Adrenal gland (tissue), 12 donors: ENCODE data around the gene FAM98C. TPM values are rescaled to one million over a fixed set of nuclear protein-coding genes. Genes with fewer than 3 reads are reported as not detected.

ENCODE experiments used
- DNase-seq, 7 donors: peaks; one replicate each; pipeline ENCODE4 v3.0.0-alpha.2; 2019 to 2020
- H3K27ac ChIP-seq, 5 donors: fragments of 200-600 bp; sonication (generic) in 4 of 5; 1 replicate in 3 of 5; 2 replicates in 2 of 5; pipeline versions ENCODE4 v1.5.1 to v1.8.0; 2016 to 2020; ENCODE audit warnings: mild to moderate bottlenecking in 1 of 5
- H3K27me3 ChIP-seq: fragments of 200-600 bp; 2 replicates; pipeline ENCODE4 v1.8.0; 2021
- H3K36me3 ChIP-seq, 2 donors: fragments of 200-600 bp; replicated peaks in 1 of 2; 1 replicate in 1 of 2; 2 replicates in 1 of 2; pipeline versions ENCODE4 v1.5.1 to v1.8.0; 2018 to 2022
- H3K4me1 ChIP-seq, 2 donors: fragments of 200-600 bp; replicated peaks in 1 of 2; 1 replicate in 1 of 2; 2 replicates in 1 of 2; pipeline versions ENCODE4 v1.5.1 to v1.8.0; 2018 to 2021
- H3K4me3 ChIP-seq, 4 donors: fragments of 200-600 bp; sonication (generic) in 3 of 4; one replicate each; pipeline ENCODE4 v1.5.1; 2016 to 2018
- H3K9me3 ChIP-seq, 3 donors: fragments of 200-600 bp; sonication (generic) in 1 of 3; replicated peaks in 1 of 3; 1 replicate in 2 of 3; 2 replicates in 1 of 3; pipeline versions ENCODE4 v1.5.1 to v1.8.0; 2016 to 2021
- POLR2A ChIP-seq, 2 donors: fragments of 450-650 bp; IDR thresholded peaks; one replicate each; pipeline ENCODE4 v1.6.1; 2017; ENCODE audit warnings: antibody characterized with exemption in 2 of 2, mild to moderate bottlenecking in 2 of 2, moderate library complexity in 1 of 2
- WGBS, 4 donors: extraction: QIAGEN DNeasy Blood & Tissue Kit in 2 of 4; methylation state at CpG; one replicate each; pipeline versions ENCODE4 v1.1.5 to v1.1.7; 2013 to 2017; 5-methylcytosine and 5-hydroxymethylcytosine counted together
- intact Hi-C, 2 donors: fragments of 100-400 bp; cut with DNase I; formaldehyde crosslinking; loops; one replicate each; pipeline versions ENCODE4 v1.14.1 to v1.15.0; 2022 to 2023
- polyA plus RNA-seq, 3 donors: library from polyadenylated mRNA; stranded (reverse); fragments of 200-250 nt in 2 of 3; fragments of 350-450 nt in 1 of 3; fragmentation: Illumina TruSeq in 1 of 3; extraction: RNeasy Lipid Tissue Mini Kit (QIAGEN cat#74804) in 1 of 3; gene quantifications; one replicate each; pipeline ENCODE4 v1.2.3, GENCODE V29; 2013 to 2014
- total RNA-seq, 9 donors: library from RNA; depleted of rRNA in 4 of 9; stranded (reverse); fragments of >200 nt in 4 of 9; fragments of 120-200 nt in 1 of 9; fragmentation: NEBNext Ultra II Directional in 1 of 9; extraction: Animal tissue kit (Norgen Biotek cat#: 25700) in 1 of 9; gene quantifications; one replicate each; pipeline versions ENCODE4 v1.1.0 to v1.2.4, GENCODE V29; 2013 to 2023
- TF ChIP-seq, protein P1 (sequence below), 6 experiments: fragments of 450-650 bp in 4 of 6; fragments of 200-600 bp in 2 of 6; sonication (generic) in 1 of 6; IDR thresholded peaks; 1 replicate in 5 of 6; 2 replicates in 1 of 6; pipeline versions ENCODE4 v1.5.1 to v1.8.0; 2016 to 2021; ENCODE audit warnings: antibody characterized with exemption in 6 of 6, mild to moderate bottlenecking in 2 of 6, moderate library complexity in 1 of 6
- donor health status: healthy with polysubstance abuse.
- donor health status: Bipolar disorder and iron deficiency.
- donor health status: DM: yes; HTN: yes; CAD: no.
- donor health status: DM: no; HTN: no; CAD: no.
- donor health status: DM: no; HTN: no; CAD: no.
- donor health status: DM: yes; HTN: yes; CAD: no.

The FAM98C gene
- total and polyA plus RNA-seq, 12 donors = 5.3 to 33.5 (median 17.0) TPM

DNA sequence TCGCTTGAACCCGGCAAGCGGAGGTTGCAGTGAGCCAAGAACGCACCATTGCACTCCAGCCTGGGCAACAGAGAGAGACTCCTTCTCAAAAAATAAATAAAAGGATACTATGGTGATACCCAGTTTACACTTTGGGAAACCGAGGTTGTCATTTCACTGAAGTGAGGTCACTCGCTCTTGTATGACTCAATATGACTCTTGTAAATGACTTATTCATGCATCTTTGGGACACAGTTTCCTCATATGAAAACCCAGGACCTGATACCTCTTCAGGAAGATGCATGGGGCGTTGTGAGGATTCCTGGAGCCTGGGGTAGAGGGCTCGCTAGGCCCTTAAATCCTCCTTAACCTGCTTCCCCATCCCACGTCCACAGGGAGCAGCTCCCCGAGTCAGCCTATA is 24.0 kb upstream of the FAM98C start:
- intact Hi-C loops = no loop called here
- DNase-seq = no peak
- 92 to 97% (median 95%) methylated on average over 6 to 10 of the region's 10 CpGs for WGBS, 4 donors
- no peaks in the 10 kb centered on the region for H3K27me3 ChIP-seq
- no peaks in the 10 kb centered on the region for H3K9me3 ChIP-seq
- no peak for TF ChIP-seq POLR2A (IDR thresholded peaks at IDR 0.05)
- TF ChIP-seq, protein P1, sequence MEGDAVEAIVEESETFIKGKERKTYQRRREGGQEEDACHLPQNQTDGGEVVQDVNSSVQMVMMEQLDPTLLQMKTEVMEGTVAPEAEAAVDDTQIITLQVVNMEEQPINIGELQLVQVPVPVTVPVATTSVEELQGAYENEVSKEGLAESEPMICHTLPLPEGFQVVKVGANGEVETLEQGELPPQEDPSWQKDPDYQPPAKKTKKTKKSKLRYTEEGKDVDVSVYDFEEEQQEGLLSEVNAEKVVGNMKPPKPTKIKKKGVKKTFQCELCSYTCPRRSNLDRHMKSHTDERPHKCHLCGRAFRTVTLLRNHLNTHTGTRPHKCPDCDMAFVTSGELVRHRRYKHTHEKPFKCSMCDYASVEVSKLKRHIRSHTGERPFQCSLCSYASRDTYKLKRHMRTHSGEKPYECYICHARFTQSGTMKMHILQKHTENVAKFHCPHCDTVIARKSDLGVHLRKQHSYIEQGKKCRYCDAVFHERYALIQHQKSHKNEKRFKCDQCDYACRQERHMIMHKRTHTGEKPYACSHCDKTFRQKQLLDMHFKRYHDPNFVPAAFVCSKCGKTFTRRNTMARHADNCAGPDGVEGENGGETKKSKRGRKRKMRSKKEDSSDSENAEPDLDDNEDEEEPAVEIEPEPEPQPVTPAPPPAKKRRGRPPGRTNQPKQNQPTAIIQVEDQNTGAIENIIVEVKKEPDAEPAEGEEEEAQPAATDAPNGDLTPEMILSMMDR (IDR thresholded peaks at IDR 0.05) = no peak
- no peak overlapping the region for H3K27ac ChIP-seq
- peaks cover 13 to 21% of the 10 kb centered on the region in 2 donors for H3K4me1 ChIP-seq
- H3K4me3 ChIP-seq = no peak overlapping the region
- H3K36me3 ChIP-seq = peaks cover 0 to 55% of the 10 kb centered on the region in 2 donors

DNA sequence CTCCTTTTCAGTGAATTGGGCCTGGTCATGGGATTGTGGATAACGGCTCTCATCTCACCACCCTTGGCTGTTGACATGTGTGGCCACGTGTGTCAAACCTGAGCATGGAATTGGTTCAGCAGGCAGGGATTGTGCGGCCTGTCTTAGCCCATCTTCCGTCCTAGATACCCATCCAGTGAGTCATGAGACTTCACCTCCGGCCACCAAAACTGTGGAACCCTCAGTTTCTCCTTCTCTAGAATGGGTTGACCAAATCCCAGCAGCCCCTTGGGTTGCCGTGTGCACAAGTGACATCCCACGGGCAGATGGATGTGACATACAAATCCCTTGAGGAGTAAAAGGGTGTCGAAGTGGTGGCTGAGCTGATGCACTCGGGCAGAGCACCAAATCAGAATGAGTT is 21.8 kb upstream of the FAM98C start:
- no peak overlapping the region for H3K27ac ChIP-seq
- H3K36me3 ChIP-seq = peaks cover 0 to 57% of the 10 kb centered on the region in 2 donors
- no peak overlapping the region for H3K4me3 ChIP-seq
- H3K27me3 ChIP-seq = no peaks in the 10 kb centered on the region
- H3K4me1 ChIP-seq = peaks cover 2 to 10% of the 10 kb centered on the region in 2 donors
- WGBS, 4 donors = 90 to 96% (median 91%) methylated on average over 9 of the region's 9 CpGs
- no peaks in the 10 kb centered on the region for H3K9me3 ChIP-seq
- intact Hi-C loops = no loop called here
- TF ChIP-seq, protein P1 (IDR thresholded peaks at IDR 0.05) = no peak
- DNase-seq = no peak

DNA sequence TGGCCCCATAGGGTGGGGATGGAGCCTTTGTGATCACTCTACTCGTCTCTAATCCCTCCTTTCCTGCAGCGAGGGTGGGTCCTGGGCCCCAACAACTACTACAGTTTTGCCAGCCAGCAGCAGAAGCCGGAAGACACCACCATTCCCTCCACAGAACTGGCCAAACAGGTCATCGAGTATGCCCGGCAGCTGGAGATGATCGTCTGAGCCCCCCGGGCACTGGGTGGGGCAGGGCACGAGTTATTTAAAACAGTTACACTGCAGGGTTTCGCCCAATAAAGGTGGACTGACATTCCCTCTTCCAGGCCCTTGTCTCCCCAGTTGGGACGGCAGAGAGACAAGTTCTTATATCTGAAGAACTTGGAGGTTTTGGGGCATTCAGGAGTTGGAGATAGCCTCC is 19.7 kb upstream of the FAM98C start:
- Histone ChIP-seq H3K27ac (no peak overlapping the region), H3K4me1 (peaks cover 14 to 20% of the 10 kb centered on the region in 2 donors), H3K36me3 (peaks cover 0 to 51% of the 10 kb centered on the region in 2 donors), H3K9me3 (no peaks in the 10 kb centered on the region), H3K4me3 (no peak overlapping the region), H3K27me3 (no peaks in the 10 kb centered on the region)
- TF ChIP-seq POLR2A (IDR thresholded peaks at IDR 0.05) = no peak
- TF ChIP-seq, protein P1 (IDR thresholded peaks at IDR 0.05) = no peak
- no peak for DNase-seq
- 90 to 93% (median 92%) methylated on average over 7 to 10 of the region's 10 CpGs for WGBS, 4 donors
- intact Hi-C loops = no loop called here

DNA sequence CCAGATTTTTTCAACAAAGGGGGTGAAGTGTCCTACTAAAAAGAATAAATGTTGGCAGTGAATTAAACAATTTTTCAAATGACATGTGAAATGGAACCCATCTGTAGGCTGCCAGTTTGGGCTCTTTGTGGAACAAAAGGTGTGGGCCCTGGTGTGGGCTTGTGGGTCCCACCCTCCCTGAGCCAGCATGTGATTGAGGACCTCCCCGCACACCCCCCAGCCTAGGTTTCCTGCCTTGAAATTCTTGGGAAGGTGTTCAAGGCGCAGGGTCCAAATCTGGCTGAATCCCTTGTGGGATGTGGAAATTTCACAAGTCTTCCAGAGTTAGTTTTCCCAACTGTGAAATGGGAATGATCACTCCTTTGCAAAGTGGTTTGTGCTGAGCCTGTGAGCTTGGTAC is 19.1 kb upstream of the FAM98C start:
- peaks cover 0 to 49% of the 10 kb centered on the region in 2 donors for H3K36me3 ChIP-seq
- no peak overlapping the region for H3K27ac ChIP-seq
- H3K4me1 ChIP-seq = peaks cover 14 to 24% of the 10 kb centered on the region in 2 donors
- TF ChIP-seq, protein P1 (IDR thresholded peaks at IDR 0.05) = no peak
- TF ChIP-seq POLR2A (IDR thresholded peaks at IDR 0.05) = no peak
- H3K4me3 ChIP-seq = no peak overlapping the region
- intact Hi-C loops = no loop called here
- no peaks in the 10 kb centered on the region for H3K27me3 ChIP-seq
- no peaks in the 10 kb centered on the region for H3K9me3 ChIP-seq
- WGBS, 4 donors = 94 to 100% (median 97%) methylated on average over 2 of the region's 2 CpGs
- no peak for DNase-seq
